LHCN-M2 (cell line): Measurements from ENCODE around the gene PDYN. TPM values are rescaled to one million over a fixed set of nuclear protein-coding genes. Genes with fewer than 3 reads are reported as not detected.

ENCODE experiments used
- DNase-seq: peaks from one replicate; pipeline ENCODE4 v3.0.0-alpha.2; 2012; ENCODE audit warnings: low read depth
- total RNA-seq: library from RNA; depleted of rRNA; stranded (reverse); fragments of >200 nt; gene quantifications from 2 replicates; pipeline ENCODE4 v1.2.3, GENCODE V29; 2014

PDYN gene
- total RNA-seq, 1 experiment from 2014 or later: not detected

GRCh38 chr20:1952737-1953530, 40.9 kb downstream of the PDYN start:
- DNase-seq: no peak

GRCh38 chr20:1951436-1952115, 42.3 kb downstream of the PDYN start:
- no peak for DNase-seq

- no peak for DNase-seq
Measured at GRCh38 chr20:1950836-1951235, 43.0 kb downstream of the PDYN start.

GRCh38 chr20:1949347-1950100, 44.3 kb downstream of the PDYN start:
- DNase-seq: no peak

- DNase-seq: no peak
Measured at GRCh38 chr20:1947535-1947846, 46.4 kb downstream of the PDYN start.

GRCh38 chr20:1946762-1947534, 46.9 kb downstream of the PDYN start:
- no peak for DNase-seq

- no peak for DNase-seq
Measured at GRCh38 chr20:1946442-1946761, 47.5 kb downstream of the PDYN start.

- no peak for DNase-seq
Measured at GRCh38 chr20:1945660-1946059, 48.2 kb downstream of the PDYN start.

GRCh38 chr20:1945134-1945618, 48.7 kb downstream of the PDYN start:
- DNase-seq: no peak

- DNase-seq: no peak
Measured at GRCh38 chr20:1944345-1945091, 49.3 kb downstream of the PDYN start.

- DNase-seq: no peak
Measured at GRCh38 chr20:1943275-1944002, 50.4 kb downstream of the PDYN start.

- no peak for DNase-seq
Measured at GRCh38 chr20:1942486-1943274, 51.2 kb downstream of the PDYN start.

GRCh38 chr20:1942061-1942460, 51.8 kb downstream of the PDYN start:
- no peak for DNase-seq

- DNase-seq: no peak
Measured at GRCh38 chr20:1941226-1941625, 52.6 kb downstream of the PDYN start.

GRCh38 chr20:1940581-1940980, 53.3 kb downstream of the PDYN start:
- no peak for DNase-seq

GRCh38 chr20:1939270-1939595, 54.6 kb downstream of the PDYN start:
- no peak for DNase-seq

GRCh38 chr20:1938464-1939269, 55.2 kb downstream of the PDYN start:
- no peak for DNase-seq

- no peak for DNase-seq
Measured at GRCh38 chr20:1937316-1937976, 56.4 kb downstream of the PDYN start.
